Lung (tissue), 12 donors: ENCODE measurements around the gene CCNY. TPM values are rescaled to one million over a fixed set of nuclear protein-coding genes. Genes with fewer than 3 reads are reported as not detected.

Experiments used
- ATAC-seq: fragments of 200-7000 bp; cut with Tn5 transposase; one replicate; pipeline ENCODE4 v1.9.1; 2020; ENCODE audit warnings: moderate number of reproducible peaks; ENCODE audit not compliant: insufficient read depth, low FRiP score
- DNase-seq, 3 donors: peaks; one replicate each; pipeline ENCODE4 v3.0.0-alpha.2; 2013 to 2017
- H3K27ac ChIP-seq, 2 donors: one replicate each; pipeline ENCODE4 v1.5.1; 2013; ENCODE audit warnings: mild to moderate bottlenecking in 2 of 2, moderate library complexity in 2 of 2, control low read depth in 1 of 2, inconsistent platforms in 1 of 2, low read depth in 1 of 2, low read length in 1 of 2
- H3K27me3 ChIP-seq, 3 donors: one replicate each; pipeline ENCODE4 v1.5.1; 2013; ENCODE audit warnings: low read length in 2 of 3; ENCODE audit not compliant: control insufficient read depth in 3 of 3, insufficient read depth in 3 of 3
- H3K36me3 ChIP-seq, 4 donors: one replicate each; pipeline ENCODE4 v1.5.1; 2013; ENCODE audit warnings: low read length in 4 of 4, mild to moderate bottlenecking in 1 of 4, moderate library complexity in 1 of 4; ENCODE audit not compliant: control insufficient read depth in 4 of 4, insufficient read depth in 4 of 4
- H3K4me1 ChIP-seq, 5 donors: one replicate each; pipeline ENCODE4 v1.5.1; 2013; ENCODE audit warnings: low read length in 5 of 5, mild to moderate bottlenecking in 2 of 5, moderate library complexity in 1 of 5; ENCODE audit not compliant: control insufficient read depth in 5 of 5, insufficient read depth in 5 of 5
- H3K4me3 ChIP-seq: one replicate; pipeline ENCODE4 v1.5.1; 2013; ENCODE audit warnings: mild to moderate bottlenecking, control low read depth, moderate library complexity
- H3K9ac ChIP-seq, 2 donors: one replicate each; pipeline ENCODE4 v1.5.1; 2013; ENCODE audit warnings: low read length in 2 of 2, control low read depth in 1 of 2; ENCODE audit not compliant: insufficient read depth in 1 of 2
- H3K9me3 ChIP-seq, 4 donors: one replicate each; pipeline ENCODE4 v1.5.1; 2013; ENCODE audit warnings: low read length in 3 of 4, mild to moderate bottlenecking in 1 of 4, moderate library complexity in 1 of 4; ENCODE audit not compliant: control insufficient read depth in 4 of 4, insufficient read depth in 3 of 4
- WGBS, 2 donors: extraction: QIAGEN DNeasy Blood & Tissue Kit; methylation state at CpG; one replicate each; pipeline ENCODE4 v1.1.7; 2013; 5-methylcytosine and 5-hydroxymethylcytosine counted together
- polyA plus RNA-seq, 2 donors: library from polyadenylated mRNA; stranded (reverse); fragments of 200-250 nt; gene quantifications; one replicate each; pipeline ENCODE4 v1.2.1, GENCODE V29; 2013
- total RNA-seq, 2 donors: library from RNA; depleted of rRNA in 1 of 2; stranded (reverse); fragments of >200 nt in 1 of 2; gene quantifications; one replicate each; pipeline ENCODE4 v1.2.1, GENCODE V29; 2014 to 2021
- TF ChIP-seq, protein P1 (sequence below): IDR thresholded peaks from 2 replicates; pipeline ENCODE4 v1.5.1; 2012; ENCODE audit warnings: mild to moderate bottlenecking; ENCODE audit errors: control extremely low read depth, extremely low read depth
- donor health status: control.
- donor health status: control.
- donor health status: Bipolar disorder and iron deficiency.
- donor health status: healthy.
- donor health status: DM: yes; HTN: yes; CAD: no.

CCNY gene
- total and polyA plus RNA-seq, 4 donors = 26.6 to 63.0 (median 38.8) TPM

DNA sequence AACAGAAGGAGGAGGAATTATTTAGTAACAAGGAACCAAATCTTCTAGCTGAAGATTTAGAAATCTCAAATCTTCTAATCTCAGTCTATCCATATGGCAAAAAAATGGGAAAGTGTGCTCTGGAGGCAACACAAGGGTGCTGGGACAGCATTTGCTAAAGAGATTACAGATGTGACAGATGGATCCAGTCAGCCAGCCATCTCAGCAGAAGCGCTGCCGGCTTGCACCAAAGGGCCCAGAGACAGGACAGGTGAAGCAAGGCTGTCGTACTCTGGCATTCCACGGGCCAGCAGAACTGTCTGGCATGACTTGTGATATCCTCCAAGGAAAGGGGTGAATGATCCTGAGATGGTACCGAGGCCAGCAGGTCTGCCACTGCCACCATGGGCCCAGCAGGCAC is 223.1 kb downstream of the CCNY start:
- Histone ChIP-seq H3K4me3 (no peak overlapping the region), H3K27ac (no peak overlapping the region), H3K4me1 (peaks cover 0 to 4% (median 0%) of the 10 kb centered on the region in 5 donors), H3K9me3 (no peaks in the 10 kb centered on the region), H3K9ac (no peak overlapping the region), H3K27me3 (no peaks in the 10 kb centered on the region), H3K36me3 (peaks cover 0 to 10% (median 5%) of the 10 kb centered on the region in 4 donors)
- ATAC-seq = no peak
- no peak for DNase-seq
- WGBS, 2 donors = 96 to 100% methylated on average over 5 of the region's 5 CpGs
- TF ChIP-seq, protein P1, sequence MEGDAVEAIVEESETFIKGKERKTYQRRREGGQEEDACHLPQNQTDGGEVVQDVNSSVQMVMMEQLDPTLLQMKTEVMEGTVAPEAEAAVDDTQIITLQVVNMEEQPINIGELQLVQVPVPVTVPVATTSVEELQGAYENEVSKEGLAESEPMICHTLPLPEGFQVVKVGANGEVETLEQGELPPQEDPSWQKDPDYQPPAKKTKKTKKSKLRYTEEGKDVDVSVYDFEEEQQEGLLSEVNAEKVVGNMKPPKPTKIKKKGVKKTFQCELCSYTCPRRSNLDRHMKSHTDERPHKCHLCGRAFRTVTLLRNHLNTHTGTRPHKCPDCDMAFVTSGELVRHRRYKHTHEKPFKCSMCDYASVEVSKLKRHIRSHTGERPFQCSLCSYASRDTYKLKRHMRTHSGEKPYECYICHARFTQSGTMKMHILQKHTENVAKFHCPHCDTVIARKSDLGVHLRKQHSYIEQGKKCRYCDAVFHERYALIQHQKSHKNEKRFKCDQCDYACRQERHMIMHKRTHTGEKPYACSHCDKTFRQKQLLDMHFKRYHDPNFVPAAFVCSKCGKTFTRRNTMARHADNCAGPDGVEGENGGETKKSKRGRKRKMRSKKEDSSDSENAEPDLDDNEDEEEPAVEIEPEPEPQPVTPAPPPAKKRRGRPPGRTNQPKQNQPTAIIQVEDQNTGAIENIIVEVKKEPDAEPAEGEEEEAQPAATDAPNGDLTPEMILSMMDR = no peak

DNA sequence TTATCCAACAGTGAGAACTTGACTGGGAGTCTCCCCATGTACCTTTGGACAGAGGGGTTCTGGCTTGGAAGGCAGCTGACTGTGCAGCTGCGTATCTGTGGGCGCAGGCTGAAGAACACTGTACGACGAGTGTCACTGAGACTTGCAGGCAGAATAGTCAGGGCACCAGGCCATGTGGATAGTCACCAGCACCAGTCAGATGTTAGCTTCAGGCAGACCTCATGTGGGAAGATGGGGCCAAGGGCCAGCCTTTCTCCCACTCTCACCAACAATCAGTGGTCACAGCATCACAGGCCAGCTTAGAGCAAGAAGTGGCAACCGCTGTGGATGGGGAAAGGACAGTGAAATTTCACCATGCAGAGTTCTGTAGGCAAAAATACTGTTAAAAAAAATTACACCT is 225.4 kb downstream of the CCNY start:
- Histone ChIP-seq H3K27ac (peak overlapping the region in 1 of 2 donors; percentile 37), H3K9ac (no peak overlapping the region), H3K27me3 (no peaks in the 10 kb centered on the region), H3K9me3 (no peaks in the 10 kb centered on the region), H3K36me3 (peaks cover 0 to 15% (median 7%) of the 10 kb centered on the region in 4 donors), H3K4me1 (peaks cover 0 to 18% (median 0%) of the 10 kb centered on the region in 5 donors), H3K4me3 (no peak overlapping the region)
- DNase-seq (no peak), ATAC-seq (no peak)
- 96% methylated on average over 5 of the region's 5 CpGs for WGBS, 2 donors
- TF ChIP-seq, protein P1 = no peak

DNA sequence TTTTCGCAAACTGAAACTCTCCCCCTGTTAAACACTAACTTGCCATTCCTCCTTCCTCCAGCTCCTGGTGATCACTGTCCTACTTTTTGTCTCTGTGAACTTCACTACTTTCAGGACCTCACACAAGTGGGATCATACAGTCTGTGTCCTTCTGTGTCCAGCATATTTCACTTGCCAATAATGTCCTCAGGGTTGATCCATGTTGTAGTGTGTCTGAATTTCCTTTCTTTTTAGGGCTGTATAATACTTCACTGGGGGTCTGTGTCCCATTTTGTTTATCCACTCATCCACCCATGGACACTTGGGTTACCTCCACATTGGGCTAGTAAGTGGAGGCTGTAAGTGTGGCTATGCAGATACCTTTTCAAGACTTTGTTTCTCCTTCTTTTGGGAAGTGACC is 226.1 kb downstream of the CCNY start:
- Histone ChIP-seq H3K27me3 (no peaks in the 10 kb centered on the region), H3K9ac (no peak overlapping the region), H3K27ac (no peak overlapping the region), H3K9me3 (no peaks in the 10 kb centered on the region), H3K4me1 (peaks cover 0 to 18% (median 0%) of the 10 kb centered on the region in 5 donors), H3K4me3 (no peak overlapping the region), H3K36me3 (peaks cover 0 to 19% (median 8%) of the 10 kb centered on the region in 4 donors)
- DNase-seq (no peak), ATAC-seq (no peak)
- TF ChIP-seq, protein P1 = no peak
- WGBS, 2 donors = 89 to 98% methylated on average over 1 of the region's 1 CpG
